Fibroblast of lung (primary cell): ENCODE measurements around the gene CENPK.

ENCODE experiments used
- CTCF ChIP-seq, 2 donors: IDR thresholded peaks in 1 of 2; conservative IDR thresholded peaks in 1 of 2; 1 replicate in 1 of 2; 2 replicates in 1 of 2; pipeline ENCODE4 v1.5.1; 2011 to 2012; ENCODE audit warnings: low read length in 2 of 2, control low read depth in 1 of 2, inconsistent platforms in 1 of 2, low read depth in 1 of 2, mild to moderate bottlenecking in 1 of 2
- EZH2 ChIP-seq: IDR thresholded peaks from 2 replicates; pipeline ENCODE4 v1.5.1; 2012; ENCODE audit warnings: low read length, control low read depth, mild to moderate bottlenecking; ENCODE audit errors: missing control alignments

DNA sequence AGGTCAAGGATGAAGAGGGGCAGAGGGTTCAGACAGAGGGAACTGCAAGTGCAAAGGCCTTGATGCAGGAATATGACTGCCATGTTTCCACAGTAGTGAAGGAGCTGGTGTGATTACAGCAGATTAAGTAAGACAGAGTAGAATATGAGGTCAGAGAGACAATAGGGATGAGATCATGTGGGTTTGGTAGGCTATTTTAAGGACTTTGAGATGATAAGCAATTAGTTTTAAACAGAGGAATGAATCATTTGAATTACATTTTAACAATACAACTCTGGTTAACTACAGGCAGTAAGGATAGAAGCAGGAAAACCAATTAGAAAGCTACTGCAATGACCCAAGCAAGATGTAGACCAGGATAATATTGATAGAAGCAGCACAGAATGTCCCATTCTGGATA is 7.7 kb downstream of the CENPK start:
- TF ChIP-seq CTCF (conservative IDR thresholded peaks at IDR 0.05 in 1 of 2, IDR thresholded peaks at IDR 0.05 in 1 of 2; ENCODE audit: low read depth in 1 of 2, low read length in 2 of 2) = no peak
- TF ChIP-seq EZH2 = no peak
